ENCODE results near the gene CIRBP.

Gene CIRBP

GRCh38 chr19:1282588-1283206 is 13.6 kb downstream of the CIRBP start:
- no peak for DNase-seq

DNA sequence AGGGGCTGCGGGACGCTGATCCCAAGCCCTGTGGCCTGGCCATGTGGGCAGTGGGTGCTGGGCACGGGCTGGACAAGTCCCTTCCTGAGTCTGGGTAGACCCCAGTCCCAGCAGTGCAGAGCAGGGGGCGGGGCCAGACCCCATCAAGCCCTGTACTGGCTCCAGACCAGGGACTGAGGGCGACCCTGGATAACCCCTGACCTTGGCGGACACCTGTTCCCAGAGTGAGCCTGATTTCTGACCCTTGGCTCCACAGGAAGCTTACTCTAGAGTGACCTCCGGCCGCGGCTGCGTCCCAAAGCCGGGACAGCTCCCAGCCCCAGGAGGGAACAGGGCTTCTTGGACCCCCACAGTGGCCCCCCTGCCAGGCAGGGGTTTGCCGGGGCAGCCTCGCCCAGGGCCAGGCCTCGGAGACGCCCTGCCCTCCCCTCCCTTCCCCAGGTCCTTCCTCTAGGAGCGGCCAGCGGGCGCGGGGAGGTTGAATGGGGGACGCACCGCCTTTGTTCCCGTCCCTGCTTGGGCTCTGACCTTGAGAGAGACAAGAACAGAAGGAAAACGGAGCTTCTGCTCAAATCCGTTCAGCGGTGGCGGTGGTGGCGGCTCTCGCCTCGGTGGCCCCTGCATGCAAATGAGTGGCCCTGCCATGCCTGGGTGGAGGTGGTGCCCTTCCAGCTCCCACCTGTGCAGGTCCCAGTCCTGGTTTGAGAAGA is 14.2 kb downstream of the CIRBP start:
- DNase-seq, result no peak

DNA sequence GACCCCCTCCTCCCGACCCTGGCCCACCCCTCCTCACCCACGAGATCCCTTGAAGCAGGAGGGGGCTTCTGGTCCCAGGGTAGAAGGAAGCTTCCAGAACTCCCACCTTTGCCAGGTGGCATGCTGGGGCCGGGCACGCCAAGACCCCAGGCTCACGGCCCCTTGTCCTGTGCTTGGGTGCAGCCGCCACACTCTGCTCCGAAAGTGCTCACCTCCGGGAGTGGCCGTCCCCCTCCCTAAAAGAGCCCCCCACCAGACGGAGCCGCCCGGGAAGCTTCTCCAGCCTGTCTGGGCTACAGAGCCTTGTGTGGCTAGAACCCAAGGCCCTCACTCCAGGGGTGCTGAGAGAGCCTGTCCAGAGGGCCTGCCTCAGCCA is 14.8 kb downstream of the CIRBP start:
- no peak for DNase-seq

DNA sequence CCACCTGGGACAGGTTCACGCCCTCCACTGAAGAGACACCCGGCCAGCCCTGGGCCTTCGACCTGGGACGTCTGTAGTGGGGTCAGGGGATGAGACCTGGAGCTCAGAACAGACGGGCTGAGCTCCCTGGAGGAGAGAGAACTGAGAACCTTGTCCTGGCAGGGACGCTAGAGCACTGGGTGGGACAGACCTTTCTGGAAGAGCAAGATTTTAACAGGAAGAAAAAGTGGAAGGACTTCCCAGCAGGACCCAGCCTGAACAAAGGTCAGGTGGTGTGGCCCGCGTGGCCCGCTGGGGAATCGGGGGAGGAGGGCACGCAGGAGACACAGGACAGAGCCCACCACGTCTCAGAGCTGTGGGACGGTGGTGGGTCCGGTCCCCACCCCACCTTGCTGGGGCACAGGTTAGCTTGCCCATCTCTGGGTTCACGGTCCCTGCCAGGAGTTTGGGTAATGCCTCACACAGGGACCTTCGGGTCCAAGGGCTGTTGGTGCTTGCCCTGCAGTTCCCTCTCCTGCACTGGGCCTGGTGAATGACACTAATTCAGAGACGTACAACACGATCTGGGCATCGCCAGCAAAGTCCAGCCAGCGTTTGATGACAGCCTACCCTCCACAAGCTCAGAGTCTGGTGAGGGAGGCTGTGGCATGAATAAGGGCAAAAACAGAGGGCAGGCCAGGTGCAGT is 15.3 kb downstream of the CIRBP start:
- DNase-seq, result no peak

DNA sequence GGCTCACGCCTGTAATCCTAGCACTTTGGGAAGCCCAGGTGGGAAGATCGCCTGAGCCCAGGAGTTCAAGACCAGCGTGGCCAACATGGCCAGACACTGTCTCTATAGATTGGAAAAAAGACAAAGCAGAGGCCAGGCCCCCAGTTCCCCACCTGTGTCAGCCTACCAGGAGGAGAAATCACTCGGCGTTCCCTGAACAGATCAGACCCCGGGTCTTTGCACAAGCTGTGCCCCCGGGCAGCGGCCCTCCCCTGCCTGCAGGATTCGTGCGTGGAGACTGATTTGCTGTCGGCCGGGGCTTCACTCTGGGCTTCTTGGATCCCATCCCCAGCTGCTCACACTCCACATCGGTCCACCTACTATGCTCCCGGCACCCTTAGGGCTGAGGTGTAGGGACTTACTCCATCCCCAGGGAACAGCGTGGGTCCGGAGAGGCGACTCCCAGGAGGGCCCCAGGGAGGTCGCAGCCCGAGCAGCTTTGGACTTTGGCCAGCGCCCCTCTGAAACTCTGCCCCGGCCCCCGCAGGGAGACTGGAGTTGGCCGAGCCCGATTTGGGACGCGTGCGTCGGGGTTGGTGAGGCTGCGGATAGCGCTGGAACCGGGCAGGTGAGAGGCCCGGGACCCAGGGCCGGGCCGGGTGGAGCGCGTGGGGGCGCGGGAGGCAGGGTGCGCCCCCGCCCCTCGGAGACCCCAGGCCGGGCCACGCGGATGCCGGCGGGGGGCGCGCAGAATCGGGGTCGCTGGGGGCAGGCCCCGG is 16.0 kb downstream of the CIRBP start:
- DNase-seq, result no peak

DNA sequence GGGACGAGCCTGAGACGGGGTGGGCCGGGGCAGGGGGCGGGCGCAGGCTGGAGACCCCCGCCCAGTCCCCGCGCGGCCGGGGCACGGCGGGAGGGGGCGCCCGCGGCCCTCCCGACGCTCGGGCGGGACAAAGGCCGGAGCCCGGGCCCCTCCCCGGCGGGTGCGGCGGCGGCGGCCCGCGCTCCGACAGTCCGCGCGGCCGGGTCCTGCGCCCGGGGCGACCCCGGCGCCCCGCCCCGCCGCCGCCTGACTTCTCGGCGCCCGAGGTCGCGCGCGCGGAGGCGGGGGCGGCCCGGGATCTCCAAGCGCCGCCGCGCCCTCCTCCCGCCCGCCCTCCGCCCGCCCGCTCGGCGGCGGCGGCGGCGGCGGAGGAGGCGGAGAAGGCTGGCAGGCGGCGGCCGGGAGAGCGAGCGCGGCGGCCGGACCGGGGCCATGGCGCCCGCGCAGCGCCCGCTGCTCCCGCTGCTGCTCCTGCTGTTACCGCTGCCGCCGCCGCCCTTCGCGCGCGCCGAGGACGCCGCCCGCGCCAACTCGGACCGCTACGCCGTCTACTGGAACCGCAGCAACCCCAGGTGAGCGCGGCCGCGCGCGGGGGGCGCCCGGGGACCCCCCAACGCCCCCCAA is 16.7 kb downstream of the CIRBP start, which contains the start of gene EFNA2:
Gene EFNA2, plus strand, starts transcription at position 137 of the 624 bp plus-strand sequence. Its CDS starts 296 bp downstream, at position 433.
- DNase-seq, result no peak

GRCh38 chr19:1286487-1287353 is 17.6 kb downstream of the CIRBP start:
- no peak for DNase-seq

DNA sequence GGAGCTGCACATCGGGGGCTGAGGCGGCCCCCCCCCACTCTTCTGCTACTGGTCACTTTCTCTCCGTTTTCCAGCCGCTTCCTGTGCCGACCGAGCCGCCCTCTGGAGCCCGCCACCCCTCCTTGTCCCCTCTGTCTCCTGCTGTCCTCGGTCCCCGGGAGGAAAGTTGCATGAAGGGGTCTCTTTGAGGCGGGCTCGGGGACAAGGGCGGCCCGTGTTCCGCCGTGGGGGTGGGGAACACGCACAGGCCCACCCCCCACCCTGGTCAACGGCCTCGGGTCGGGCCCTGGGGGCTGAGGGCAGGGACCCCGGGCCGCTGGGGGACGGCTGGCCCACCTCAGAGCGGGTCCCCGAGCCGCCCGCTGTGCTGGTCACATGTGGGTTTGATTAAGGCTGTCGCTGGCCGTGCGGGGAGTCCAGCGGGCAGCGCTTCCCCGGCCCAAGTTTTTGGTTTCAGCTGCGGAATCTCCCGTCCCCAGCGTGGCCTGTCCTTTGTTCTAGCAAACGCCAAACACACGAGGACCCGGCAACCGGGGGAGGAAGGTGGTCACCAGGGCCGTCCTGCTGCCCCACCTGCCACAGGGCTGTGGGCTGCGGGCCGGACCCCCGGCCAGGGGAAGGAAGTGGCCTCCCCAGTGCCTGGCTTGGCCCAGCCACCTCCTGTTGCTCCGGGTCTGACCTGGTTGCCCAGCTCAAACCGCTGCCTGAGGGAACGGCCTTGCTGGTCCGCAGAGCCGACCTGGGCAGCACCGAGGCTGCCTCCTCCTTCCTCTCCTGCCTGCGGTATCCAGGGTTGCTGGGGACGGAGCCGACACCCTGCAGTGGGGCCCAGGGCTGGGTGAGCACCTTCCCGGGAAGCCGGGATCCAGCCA is 18.5 kb downstream of the CIRBP start:
- no peak for DNase-seq

GRCh38 chr19:1288226-1288612 is 19.1 kb downstream of the CIRBP start:
- no peak for DNase-seq

- no peak for DNase-seq
Measured at GRCh38 chr19:1288833-1289685, 19.9 kb downstream of the CIRBP start.

DNA sequence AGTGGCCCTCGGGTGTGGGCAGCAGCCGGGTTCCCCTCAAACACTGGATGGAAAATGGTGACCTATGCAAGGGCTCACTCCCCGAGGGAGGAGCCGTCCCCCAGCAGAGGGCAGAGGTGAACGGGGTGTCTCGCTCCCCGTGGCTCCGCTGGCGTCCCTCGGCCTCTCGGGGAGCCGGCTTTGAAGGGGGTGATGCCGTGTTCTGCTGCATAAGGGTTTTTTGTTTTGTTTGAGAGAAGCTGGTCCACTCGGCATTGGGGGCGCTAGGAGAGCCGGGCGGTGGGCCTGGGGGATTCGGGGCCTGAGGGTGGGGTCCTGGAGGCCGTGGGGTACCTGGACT is 20.5 kb downstream of the CIRBP start:
- DNase-seq, result no peak

GRCh38 chr19:1290196-1290702 is 21.1 kb downstream of the CIRBP start:
- no peak for DNase-seq

DNA sequence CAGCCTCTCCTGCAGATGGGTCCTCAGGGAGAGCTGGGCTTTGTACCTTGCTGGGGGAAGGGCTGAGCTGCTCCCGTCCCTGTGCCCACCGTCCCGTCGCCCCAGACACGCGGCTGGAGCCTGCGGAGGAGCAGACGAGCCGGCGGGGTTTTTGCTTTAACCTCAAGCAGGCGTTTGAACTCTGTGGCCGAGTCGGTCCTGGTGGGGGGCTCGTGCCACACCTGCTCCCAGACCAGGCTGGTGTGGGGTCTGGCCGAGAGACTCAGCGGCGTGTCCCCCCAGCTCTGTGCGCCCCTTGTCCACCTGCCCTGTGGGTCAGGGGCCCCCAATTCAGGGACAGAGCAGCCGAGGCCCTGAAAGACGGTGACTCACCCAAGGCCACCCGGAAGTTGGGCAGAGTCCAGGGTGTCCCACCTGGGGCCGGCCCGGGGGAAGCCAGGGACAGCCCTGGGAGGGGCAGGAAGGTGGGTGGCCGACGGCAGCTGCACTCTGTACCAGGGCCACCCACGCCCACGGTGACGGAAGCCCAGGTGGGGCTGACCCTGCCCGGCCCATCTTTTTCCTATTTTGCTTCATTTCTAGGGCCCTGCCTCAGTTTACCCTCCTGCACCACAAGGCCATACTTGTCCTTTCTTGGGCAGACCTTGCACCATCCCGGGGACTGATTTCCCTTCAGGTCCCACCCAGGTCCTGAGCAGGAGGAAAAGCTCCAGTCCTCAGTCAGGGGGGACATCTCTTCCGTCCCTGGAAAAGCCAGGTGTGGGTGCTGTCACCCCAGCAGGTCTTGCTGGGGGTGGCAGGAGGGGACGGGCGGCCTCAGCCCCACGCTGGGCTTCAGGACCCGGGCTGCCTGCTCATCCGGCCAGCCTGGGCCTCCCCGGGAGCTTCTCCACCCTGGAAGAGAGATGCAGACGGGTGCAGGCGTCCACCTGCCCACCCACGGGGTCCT is 21.8 kb downstream of the CIRBP start:
- no peak for DNase-seq

- DNase-seq, result no peak
Measured at GRCh38 chr19:1291761-1292418, 22.8 kb downstream of the CIRBP start.

DNA sequence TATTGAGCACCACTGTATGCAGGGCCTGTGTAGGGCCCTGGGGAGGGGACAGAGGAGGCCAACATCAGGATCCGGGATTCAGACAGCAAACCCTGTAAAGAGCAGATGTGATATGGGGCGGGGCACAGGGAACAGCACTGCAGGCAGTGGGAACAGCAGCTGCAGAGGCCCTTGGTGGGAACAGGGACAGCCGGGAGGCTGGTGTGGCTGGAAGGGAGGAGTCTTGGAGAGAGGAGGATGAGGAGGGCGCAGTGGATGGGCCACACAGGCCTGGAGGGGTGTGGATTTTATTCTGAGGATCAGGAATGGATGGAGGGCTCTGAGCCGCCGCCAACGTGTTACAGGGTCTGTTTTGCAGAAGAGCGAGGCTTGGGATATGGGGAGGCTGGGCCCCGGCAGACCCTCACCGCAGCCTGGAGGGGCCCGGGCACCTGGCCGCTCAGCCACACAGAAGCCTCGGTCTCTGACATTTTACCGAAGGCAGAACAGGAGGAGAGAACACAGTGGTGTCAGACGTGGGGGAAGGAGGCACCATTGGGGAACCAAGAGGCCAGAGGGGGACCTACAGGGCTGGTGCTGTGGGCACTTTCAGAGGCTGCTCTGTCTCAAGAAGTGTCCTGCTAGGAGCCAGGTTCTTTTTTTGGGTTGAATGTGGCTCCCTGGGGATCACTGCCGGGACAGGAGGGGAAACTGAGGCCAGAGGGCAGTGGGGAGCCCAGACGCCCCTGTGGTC is 23.5 kb downstream of the CIRBP start:
- DNase-seq, result no peak

GRCh38 chr19:1293782-1294604 is 24.9 kb downstream of the CIRBP start:
- no peak for DNase-seq

Data from activated CD8-positive, alpha-beta memory T cell treated with anti-CD3 and anti-CD28 coated beads, Interleukin-2, amount 50 U/mL, for 4 hours (primary cell).